Epithelial cell of esophagus (primary cell): ENCODE data around the gene LIN28B.
A peak's percentile ranks its signal among the peaks of the same experiment; 100 is the strongest.

Experiments used
- DNase-seq: peaks from one replicate; pipeline ENCODE4 v3.0.0; 2010; ENCODE audit warnings: low read depth
- H3K4me3 ChIP-seq: 2 replicates; pipeline ENCODE4 v1.5.1; 2011; ENCODE audit warnings: mild to moderate bottlenecking, low read length, control low read depth
- CTCF ChIP-seq: IDR thresholded peaks from 2 replicates; pipeline ENCODE4 v1.5.1; 2011; ENCODE audit warnings: low read depth, mild to moderate bottlenecking, low read length, control low read depth, inconsistent platforms; ENCODE audit not compliant: insufficient read depth; ENCODE audit errors: missing control alignments

The LIN28B gene

DNA sequence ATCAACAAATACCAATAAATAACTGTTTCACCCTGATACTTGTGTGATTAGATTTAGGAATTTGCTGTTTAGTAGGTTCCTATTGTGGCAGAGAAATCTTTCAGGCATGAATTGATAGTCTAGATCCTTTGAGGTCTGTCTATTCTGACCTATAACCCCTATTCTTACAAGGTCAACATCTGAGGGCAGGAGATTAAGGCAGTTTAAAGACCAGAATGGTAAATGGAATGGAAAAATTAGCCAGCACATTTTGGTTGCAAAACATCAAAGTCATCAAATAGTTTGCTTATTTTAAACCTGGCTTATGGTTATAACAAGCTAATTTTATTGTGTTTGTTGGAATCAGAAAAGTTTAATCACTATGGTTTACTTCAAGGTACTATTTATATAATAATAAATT, 78.4 kb downstream of the LIN28B start:
- DNase-seq = no peak
- no peak overlapping the region for H3K4me3 ChIP-seq
- TF ChIP-seq CTCF = no peak

GRCh38 chr6:105036351-105036750, 79.4 kb downstream of the LIN28B start:
- H3K4me3 ChIP-seq = no peak overlapping the region
- DNase-seq = no peak
- no peak for TF ChIP-seq CTCF

DNA sequence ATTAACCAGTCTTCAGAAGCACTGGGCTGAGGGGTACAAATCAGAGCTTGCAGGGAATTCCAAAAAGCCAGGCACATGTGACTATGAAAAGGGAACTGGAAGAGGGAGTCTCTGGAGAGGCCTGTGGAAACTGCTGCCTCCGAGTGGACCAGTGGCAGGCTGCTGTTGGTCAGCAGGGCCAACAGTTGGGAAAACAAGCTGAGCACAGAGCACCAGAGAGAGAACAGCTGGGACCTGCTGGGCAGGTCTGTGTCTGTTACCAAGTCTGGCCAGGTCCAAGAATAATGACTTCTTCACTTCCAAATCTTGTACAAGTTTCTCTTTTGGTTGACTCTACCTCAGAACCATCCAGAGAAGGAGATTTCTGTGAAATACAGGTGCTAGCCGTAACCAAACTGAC, 81.4 kb downstream of the LIN28B start:
- H3K4me3 ChIP-seq = no peak overlapping the region
- no peak for TF ChIP-seq CTCF
- DNase-seq = no peak

DNA sequence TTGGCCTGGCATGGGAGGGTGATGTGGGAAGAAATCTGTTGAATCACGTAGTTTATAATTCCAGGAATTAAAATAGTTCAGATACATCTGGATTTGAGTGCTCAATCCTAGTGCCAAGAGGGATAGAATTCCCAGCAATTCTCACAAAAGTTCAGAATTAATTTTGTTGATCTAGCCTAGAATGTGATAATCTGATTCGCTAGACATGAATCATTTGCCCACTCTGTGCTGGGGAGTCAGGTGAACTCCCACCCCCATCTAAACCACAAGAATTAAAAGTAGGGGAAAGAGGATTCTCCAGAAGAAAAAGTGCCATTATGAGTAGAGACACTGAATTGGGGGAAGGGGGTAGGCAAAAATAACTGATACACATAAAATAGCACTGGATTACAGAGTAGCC, 85.0 kb downstream of the LIN28B start:
- H3K4me3 ChIP-seq = no peak overlapping the region
- no peak for TF ChIP-seq CTCF
- DNase-seq = no peak

DNA sequence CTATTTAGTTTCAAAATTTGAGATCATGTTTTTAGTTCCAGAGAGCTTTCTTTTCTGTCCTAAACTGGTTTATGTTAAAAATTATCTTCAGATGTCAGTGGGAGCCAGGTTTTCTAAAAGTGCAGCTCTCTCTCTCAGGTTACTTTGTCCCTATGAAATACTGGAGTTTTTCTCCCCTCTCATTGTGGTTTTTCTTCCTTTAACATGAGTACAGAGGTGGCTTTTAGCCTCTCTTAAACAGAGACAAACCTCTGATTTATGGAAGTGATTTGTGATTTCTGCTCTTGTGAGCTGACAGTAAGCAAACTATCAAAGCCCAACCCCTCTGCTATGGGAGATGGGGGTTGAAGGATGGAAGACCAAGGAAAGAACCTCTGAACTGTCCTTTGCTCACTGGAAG, 85.7 kb downstream of the LIN28B start:
- no peak overlapping the region for H3K4me3 ChIP-seq
- DNase-seq = no peak
- no peak for TF ChIP-seq CTCF

DNA sequence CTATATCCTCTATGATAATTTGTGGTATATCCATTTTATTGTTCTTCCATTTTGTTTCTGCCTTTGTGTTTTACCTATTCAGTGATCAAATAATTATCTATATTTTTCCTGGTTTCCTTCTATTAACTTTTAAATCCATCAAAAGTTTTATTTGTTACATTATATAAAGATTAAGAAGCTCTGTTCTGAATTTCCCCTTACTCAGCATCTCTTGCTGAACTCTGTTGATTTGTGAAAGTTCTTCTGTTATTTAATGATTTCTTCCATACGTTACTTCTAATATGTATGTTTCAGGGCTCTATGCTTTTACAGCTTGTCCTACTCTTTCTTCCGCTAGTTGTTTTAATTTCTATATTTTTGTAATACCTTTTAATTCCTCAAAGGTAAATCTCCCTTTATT, 87.1 kb downstream of the LIN28B start:
- no peak for TF ChIP-seq CTCF
- DNase-seq = no peak
- H3K4me3 ChIP-seq = no peak overlapping the region

- no peak overlapping the region for H3K4me3 ChIP-seq
- TF ChIP-seq CTCF = no peak
- DNase-seq = peak; percentile 85
These were observed 88.6 kb downstream of the LIN28B start for GRCh38 chr6:105045526-105045925.
